GM19468 (cell line): ENCODE measurements around the gene ACO1.

ENCODE experiments used
- ATAC-seq: cut with Tn5 transposase; IDR thresholded peaks from one replicate; pipeline ENCODE4 v1.9.1; 2021; ENCODE audit warnings: mild to moderate bottlenecking, moderate library complexity, moderate number of reproducible peaks; ENCODE audit not compliant: unreplicated experiment; ENCODE audit errors: extremely low read depth

The ACO1 gene

GRCh38 chr9:32472344-32472743 lies 87.9 kb downstream of the ACO1 start:
- no peak for ATAC-seq

GRCh38 chr9:32483343-32483742 lies 98.9 kb downstream of the ACO1 start:
- ATAC-seq: no peak

- no peak for ATAC-seq
Measured at GRCh38 chr9:32486839-32487562, 102.6 kb downstream of the ACO1 start.

DNA sequence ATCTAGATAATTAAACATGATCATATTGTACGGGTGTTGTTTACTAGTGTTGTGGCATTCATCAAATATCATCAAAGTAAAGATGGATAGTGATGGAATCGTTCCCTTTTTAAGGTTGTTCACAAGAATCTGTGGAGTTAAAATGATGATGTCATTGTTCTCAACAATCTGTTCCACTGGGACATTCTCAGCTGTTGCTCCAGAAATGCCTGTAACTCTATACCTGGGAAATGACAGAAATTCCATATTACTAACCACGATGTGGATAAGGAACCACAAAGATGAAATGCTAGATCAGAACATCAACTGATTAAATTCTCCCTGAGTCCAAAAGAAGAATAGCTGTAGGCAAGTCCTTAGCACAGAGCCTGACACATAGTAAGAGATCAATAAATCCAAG lies 103.5 kb downstream of the ACO1 start:
- ATAC-seq: no peak

DNA sequence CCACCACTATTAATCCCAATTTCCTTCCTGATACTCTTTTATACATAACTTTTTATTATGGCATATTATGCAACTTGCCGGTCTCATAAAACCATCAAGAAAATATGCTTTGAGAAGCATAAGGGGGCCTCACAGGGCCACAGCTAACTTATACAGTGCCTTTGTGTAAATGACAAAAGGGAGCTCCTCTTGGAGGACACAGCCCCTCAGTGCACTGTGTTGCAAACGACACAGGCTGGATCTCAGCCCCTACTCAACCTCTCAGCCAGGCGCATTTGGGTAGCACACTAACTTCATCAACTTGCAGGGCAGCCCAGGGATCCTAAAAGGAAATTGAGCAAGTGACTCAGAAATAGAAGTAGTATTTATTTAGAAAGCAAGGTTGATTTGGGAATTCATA lies 106.2 kb downstream of the ACO1 start:
- no peak for ATAC-seq

DNA sequence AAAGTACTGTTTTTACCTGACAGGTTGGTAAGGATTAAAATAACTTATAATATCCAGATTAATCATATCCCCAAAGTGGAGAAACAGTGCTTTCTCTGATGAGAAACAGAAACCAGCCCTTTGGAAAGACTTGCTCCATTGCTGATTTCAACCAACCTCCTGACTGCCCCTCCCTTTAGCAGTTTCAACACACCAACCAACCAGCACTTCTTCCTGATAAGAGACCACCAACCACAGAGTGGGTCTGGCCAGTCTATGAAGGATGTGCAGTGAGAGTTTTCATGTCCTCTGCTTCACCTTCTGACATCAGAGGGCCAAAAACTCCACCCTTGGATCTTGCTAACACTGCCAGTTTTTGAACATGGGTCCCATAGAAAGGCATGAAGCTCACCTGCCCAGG lies 113.5 kb downstream of the ACO1 start:
- ATAC-seq: no peak

DNA sequence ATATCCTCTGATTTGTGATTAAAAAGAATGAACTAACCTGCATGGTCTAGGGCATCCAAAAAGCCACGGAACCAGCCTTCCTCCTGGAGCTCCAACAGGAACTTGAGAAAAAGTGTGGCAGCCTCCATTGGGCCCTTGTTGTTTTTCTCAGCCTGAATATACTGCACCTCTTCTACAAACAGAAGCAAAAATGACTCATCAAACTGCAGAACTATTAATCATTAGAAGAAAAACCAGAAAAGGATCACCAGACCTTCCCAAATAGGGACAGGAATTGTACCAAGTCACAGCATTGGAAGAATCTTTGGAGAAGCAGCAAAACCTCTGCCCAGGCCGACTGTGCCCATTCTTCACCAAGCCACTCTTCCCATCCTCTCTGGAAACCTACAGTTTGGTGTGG lies 116.3 kb downstream of the ACO1 start:
- ATAC-seq: no peak

GRCh38 chr9:32501868-32502267 lies 117.4 kb downstream of the ACO1 start:
- ATAC-seq: no peak

- ATAC-seq: no peak
Measured at GRCh38 chr9:32502464-32502863, 118.0 kb downstream of the ACO1 start.

- no peak for ATAC-seq
Measured at GRCh38 chr9:32503008-32503407, 118.6 kb downstream of the ACO1 start.
